ENCODE measurements around the gene LDHAL6A.
A peak's percentile ranks its signal among the peaks of the same experiment; 100 is the strongest.

Gene LDHAL6A

DNA sequence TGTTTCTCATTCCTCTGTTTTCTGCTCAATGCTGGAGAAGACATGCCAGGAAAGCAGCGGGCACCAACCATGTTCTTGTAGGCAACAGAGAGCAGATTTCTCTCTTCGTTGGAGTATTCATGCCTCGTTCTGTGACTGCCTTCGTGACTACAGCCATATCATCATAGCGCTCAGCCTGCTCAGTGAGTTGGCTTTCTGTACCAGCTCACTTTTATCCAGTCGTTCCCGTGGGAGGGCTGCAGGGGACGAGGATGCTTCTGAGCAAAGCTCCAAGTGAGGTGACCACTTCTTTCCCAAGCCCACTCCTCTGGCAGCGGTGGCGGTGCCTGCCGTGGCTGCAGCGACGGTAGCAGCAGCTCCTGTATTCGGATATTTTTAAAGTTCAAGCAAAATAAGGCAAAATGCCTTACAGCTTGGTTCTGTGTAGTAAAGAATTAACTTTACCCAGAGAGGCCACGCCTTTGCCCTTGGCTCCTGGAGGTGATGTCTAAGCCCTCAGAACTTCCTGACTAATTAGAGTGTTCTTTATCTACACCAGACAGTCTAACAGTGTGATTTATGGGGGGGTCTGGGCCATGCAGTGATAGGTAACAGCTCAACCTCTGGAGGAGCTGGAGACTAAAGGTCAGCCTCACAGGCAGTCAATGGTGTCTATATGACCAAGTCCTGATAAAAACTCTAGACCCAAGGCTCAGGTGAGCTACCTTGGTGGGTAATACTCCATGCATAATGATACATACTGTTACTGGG is 35.3 kb downstream of the LDHAL6A start:
- DNase-seq = no peak

- DNase-seq = no peak
These were observed 36.3 kb downstream of the LDHAL6A start for GRCh38 chr11:18491924-18492323.

DNA sequence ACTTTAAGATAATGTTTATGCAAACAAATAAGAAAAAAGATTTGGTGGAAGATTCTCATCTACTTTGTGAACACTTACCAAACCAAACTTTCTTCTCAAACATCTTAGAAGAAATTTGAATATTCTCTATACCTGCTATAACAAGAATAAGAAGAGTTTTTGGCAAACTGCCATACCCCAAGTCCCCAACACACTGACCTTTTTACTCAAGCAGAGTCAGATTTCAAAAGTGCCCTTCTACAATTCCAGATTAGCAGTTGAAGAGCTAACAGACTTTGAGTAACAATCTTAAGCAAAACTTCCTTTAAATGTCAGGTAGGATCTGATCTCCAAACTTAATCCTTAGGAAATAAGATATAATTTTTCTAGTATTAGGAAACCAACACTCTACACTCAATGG is 37.2 kb downstream of the LDHAL6A start:
- DNase-seq = no peak

- DNase-seq = peak; percentile 2
These were observed 37.7 kb downstream of the LDHAL6A start for GRCh38 chr11:18493310-18493709.

- no peak for DNase-seq
These were observed 39.6 kb downstream of the LDHAL6A start for GRCh38 chr11:18495271-18495670.

DNA sequence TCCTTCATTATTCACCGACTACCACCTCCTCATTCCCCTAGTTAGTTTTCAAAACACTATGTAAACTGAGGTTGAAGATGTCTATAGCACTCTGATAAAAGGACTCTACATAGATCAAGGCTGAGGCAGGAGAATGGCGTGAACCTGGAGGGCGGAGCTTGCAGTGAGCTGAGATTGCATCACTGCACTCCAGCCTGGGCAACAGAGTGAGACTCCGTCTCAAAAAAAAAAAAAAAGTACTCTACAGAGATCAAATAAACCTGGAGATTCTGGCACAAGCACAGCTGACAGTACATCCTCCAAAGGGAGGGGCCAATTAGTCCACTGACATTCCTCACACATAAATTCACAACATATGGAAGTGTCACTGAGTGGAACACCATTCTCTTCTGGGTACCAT is 40.0 kb downstream of the LDHAL6A start:
- DNase-seq = no peak

DNA sequence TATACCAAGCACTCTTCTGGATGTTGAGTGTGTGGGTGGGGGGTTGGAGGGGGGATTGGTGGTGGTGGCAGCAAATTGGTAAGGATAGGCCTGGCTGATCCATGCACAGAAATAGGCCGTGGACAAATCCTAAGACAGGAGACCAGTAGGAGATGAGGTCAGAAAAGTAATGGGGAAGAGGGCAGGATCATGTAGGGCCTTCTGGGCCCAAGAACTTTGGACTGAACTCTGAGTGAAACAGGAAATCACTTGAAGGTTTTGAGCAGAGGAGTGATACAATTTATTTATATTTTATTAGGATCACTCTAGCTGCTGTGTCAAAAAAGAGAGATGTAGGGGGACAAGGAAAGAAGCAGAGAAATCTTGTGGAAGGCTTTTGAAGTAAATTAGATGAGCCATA is 42.4 kb downstream of the LDHAL6A start:
- no peak for DNase-seq

DNA sequence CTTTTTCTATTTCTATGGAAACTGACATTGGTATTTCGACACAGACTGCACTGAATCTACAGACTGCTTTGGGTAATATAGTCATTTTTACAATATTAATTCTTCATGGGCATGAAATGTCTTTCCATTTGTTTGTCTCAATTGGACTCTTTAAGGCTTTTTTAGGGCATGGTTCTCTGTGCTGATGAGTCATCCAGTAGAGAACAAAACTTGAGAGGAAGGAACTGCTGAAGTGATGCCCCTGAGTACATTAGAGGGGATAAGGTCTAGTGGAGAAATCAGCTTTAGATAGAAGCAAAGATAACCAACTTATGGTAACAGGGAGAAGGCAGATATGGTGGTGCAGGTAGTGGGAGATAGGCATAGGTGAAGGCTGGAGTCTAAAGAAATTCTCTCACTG is 46.0 kb downstream of the LDHAL6A start:
- no peak for DNase-seq

GRCh38 chr11:18502352-18502751 is 46.7 kb downstream of the LDHAL6A start:
- no peak for DNase-seq

DNA sequence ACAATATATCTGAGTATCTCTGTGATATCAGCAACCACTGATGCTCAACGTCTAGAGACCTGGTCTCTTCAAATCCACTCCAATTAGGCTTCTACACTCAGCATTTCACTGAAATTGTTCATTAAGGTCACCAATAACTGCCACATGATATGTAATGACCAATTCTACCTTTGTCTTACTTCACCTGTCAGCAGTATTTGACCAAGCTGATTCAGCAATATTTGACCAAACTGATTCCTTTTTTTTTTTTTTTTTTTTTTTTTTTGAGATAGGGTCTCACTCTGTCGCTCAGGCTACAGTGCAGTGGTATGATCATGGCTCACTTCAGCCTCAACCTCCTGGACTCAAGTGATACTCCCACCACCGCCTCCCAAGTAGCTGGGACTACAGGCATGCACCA is 65.5 kb downstream of the LDHAL6A start:
- DNase-seq = no peak

- no peak for DNase-seq
These were observed 66.7 kb downstream of the LDHAL6A start for GRCh38 chr11:18522388-18522787.

- DNase-seq = no peak
These were observed 67.4 kb downstream of the LDHAL6A start for GRCh38 chr11:18523084-18523483.

- no peak for DNase-seq
These were observed 68.6 kb downstream of the LDHAL6A start for GRCh38 chr11:18524248-18524647.

- no peak for DNase-seq
These were observed 70.5 kb downstream of the LDHAL6A start for GRCh38 chr11:18526130-18526520.

DNA sequence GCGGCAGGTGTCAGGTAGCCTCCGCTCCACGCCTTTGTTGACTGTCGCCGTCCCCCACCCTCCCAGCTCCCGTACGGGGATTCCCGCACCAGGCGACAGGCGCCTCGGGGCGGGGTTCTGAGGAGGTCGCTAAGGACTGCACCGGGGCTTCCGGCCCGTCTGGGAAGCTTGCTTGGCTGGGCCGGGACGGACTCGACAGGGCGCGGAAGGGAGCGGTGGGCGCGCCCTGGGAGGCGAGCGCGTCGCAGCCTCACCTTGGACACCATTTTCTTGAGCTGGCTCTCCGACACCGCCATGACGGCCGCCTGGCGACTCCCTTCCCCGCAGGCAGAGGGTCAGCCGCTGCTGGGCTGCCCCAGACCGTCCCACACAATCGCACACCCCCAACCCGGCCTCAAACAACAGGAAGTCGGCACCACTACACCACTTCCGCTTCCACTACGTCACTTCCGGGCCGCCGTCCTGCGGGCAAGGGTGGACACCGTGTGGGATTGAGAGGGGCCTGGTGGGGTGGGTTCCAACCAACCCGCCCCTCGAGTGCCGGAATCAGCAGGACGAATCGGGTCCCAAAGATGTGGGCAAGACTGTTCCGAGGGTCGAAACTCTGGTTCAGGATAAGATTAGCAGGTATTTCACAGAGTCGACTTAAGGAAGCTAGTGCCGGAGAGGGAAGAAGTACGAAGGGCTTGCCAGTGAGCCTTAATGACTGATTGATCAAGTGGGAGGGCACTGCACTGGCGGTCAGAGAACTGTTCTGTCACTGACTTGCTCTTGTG is 71.1 kb downstream of the LDHAL6A start, which contains the start of gene TSG101:
TSS of gene TSG101 (minus strand) at position 422 of the 776 bp plus-strand sequence. CDS start at position 296, 126 bp downstream.
- DNase-seq = peak; percentile 70

GRCh38 chr11:18527512-18527911 is 71.9 kb downstream of the LDHAL6A start:
- DNase-seq = no peak

Data from DMS153 (cell line).